GM12891 (cell line): ENCODE data around the gene DENND1A.

ENCODE experiments used
- POLR2A ChIP-seq: IDR thresholded peaks from 2 replicates; pipeline ENCODE4 v1.6.1; 2011; ENCODE audit warnings: low read depth, low read length, control low read depth
- POLR2AphosphoS5 ChIP-seq: IDR thresholded peaks from 2 replicates; pipeline ENCODE4 v1.6.1; 2011; ENCODE audit warnings: low read depth, low read length, control low read depth
- SPI1 ChIP-seq: IDR thresholded peaks from 2 replicates; pipeline ENCODE4 v1.6.1; 2011; ENCODE audit warnings: low read depth, low read length, control low read depth
- TAF1 ChIP-seq: IDR thresholded peaks from 2 replicates; pipeline ENCODE4 v1.6.1; 2011; ENCODE audit warnings: low read depth, low read length, control low read depth

DNA sequence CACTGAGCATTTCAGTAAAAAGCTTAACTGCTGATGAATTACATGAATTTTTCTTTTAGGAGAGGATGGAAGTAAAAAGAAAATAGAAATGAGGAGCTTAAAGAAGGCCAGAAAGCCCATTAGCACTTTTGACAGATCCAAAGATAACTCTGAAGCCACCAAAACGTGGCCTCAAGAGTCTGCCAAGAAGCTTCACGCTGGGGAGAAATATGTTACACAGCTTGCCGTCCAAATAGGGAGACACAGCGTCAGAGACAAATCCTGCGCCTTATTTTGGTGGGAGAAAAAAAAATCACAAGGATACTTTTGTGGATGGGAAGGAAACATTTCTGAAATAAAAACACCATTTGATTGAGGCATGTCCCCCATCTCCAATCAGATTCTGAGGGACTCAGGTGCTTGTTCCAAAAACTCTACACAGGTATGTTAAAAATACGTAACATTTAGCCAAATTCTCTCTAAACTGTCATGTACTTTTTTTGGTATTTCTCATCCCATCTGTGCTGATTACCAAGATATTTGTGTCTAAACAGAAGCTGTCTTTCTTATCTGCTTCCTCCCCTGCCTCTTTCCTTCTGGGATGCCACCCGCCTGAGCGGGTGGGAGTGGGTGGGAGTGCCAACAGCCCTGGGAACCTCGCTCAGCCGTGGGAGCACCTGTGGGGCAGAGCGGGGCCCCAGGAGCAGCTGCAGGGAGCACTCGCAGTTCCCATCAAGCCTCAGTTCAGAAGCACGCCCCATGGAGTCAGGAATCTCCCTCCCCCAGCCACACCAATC lies 275.5 kb downstream of the DENND1A start:
- TF ChIP-seq POLR2A (no peak), TAF1 (no peak), POLR2AphosphoS5 (no peak), SPI1 (no peak)
